ENCODE measurements around the gene BCAS1.

BCAS1 gene

GRCh38 chr20:54070187-54070987, at the start of gene BCAS1:
Gene BCAS1 (minus strand): TSS chr20:54070594. CDS start chr20:54058718, 11,876 bp downstream.
- TF ChIP-seq CTCF (IDR thresholded peaks at IDR 0.05; ENCODE audit: low read depth, low read length) = no peak
- no peak within 1 kb of the TSS for H3K27ac ChIP-seq
- no peaks in the 10 kb centered on the region for H3K9me3 ChIP-seq (ENCODE audit: severe bottlenecking)
- no peak for DNase-seq
- H3K36me3 ChIP-seq = no peaks in the 10 kb centered on the region
- H3K27me3 ChIP-seq (ENCODE audit: insufficient read depth, low read depth, severe bottlenecking) = peaks cover 75% of the 10 kb centered on the region
- no peak within 1 kb of the TSS for H3K4me3 ChIP-seq (ENCODE audit: low read depth, low read length)

- peaks cover 83% of the 10 kb centered on the region for H3K27me3 ChIP-seq (ENCODE audit: insufficient read depth, low read depth, severe bottlenecking)
- H3K36me3 ChIP-seq = no peaks in the 10 kb centered on the region
- no peaks in the 10 kb centered on the region for H3K9me3 ChIP-seq (ENCODE audit: severe bottlenecking)
- TF ChIP-seq CTCF (IDR thresholded peaks at IDR 0.05; ENCODE audit: low read depth, low read length) = no peak
- no peak overlapping the region for H3K4me3 ChIP-seq (ENCODE audit: low read depth, low read length)
- no peak overlapping the region for H3K27ac ChIP-seq
- DNase-seq = no peak
Measured at GRCh38 chr20:54119744-54120143, 49.4 kb upstream of the BCAS1 start.

GRCh38 chr20:54118220-54119001, 48.0 kb upstream of the BCAS1 start:
- Histone ChIP-seq H3K27me3 (ENCODE audit: insufficient read depth, low read depth, severe bottlenecking) (peaks cover 77% of the 10 kb centered on the region), H3K27ac (no peak overlapping the region), H3K36me3 (no peaks in the 10 kb centered on the region), H3K9me3 (ENCODE audit: severe bottlenecking) (no peaks in the 10 kb centered on the region), H3K4me3 (ENCODE audit: low read depth, low read length) (no peak overlapping the region)
- no peak for TF ChIP-seq CTCF (IDR thresholded peaks at IDR 0.05; ENCODE audit: low read depth, low read length)
- no peak for DNase-seq

- no peak overlapping the region for H3K4me3 ChIP-seq (ENCODE audit: low read depth, low read length)
- H3K27me3 ChIP-seq (ENCODE audit: insufficient read depth, low read depth, severe bottlenecking) = peaks cover 79% of the 10 kb centered on the region
- no peak overlapping the region for H3K27ac ChIP-seq
- DNase-seq = no peak
- TF ChIP-seq CTCF (IDR thresholded peaks at IDR 0.05; ENCODE audit: low read depth, low read length) = no peak
- no peaks in the 10 kb centered on the region for H3K36me3 ChIP-seq
- H3K9me3 ChIP-seq (ENCODE audit: severe bottlenecking) = no peaks in the 10 kb centered on the region
Measured at GRCh38 chr20:54116550-54117235, 46.3 kb upstream of the BCAS1 start.

- Histone ChIP-seq H3K36me3 (no peaks in the 10 kb centered on the region), H3K9me3 (ENCODE audit: severe bottlenecking) (no peaks in the 10 kb centered on the region), H3K27me3 (ENCODE audit: insufficient read depth, low read depth, severe bottlenecking) (peaks cover 79% of the 10 kb centered on the region), H3K4me3 (ENCODE audit: low read depth, low read length) (no peak overlapping the region), H3K27ac (no peak overlapping the region)
- no peak for DNase-seq
- no peak for TF ChIP-seq CTCF (IDR thresholded peaks at IDR 0.05; ENCODE audit: low read depth, low read length)
Measured at GRCh38 chr20:54115172-54115854, 44.9 kb upstream of the BCAS1 start.

All from WERI-Rb-1 (cell line).